AG10803 (cell line): ENCODE measurements around the gene EBF4.

Experiments
- DNase-seq: peaks from one replicate; pipeline ENCODE4 v3.0.0; 2010; ENCODE audit warnings: low read depth
- H3K4me3 ChIP-seq: 2 replicates; pipeline ENCODE4 v1.5.1; 2011; ENCODE audit warnings: mild to moderate bottlenecking, low read length, control low read depth
- TF ChIP-seq, protein P1 (sequence below): conservative IDR thresholded peaks from 2 replicates; pipeline ENCODE4 v1.5.1; 2011; ENCODE audit warnings: mild to moderate bottlenecking, low read length, control low read depth, inconsistent platforms

The EBF4 gene

DNA sequence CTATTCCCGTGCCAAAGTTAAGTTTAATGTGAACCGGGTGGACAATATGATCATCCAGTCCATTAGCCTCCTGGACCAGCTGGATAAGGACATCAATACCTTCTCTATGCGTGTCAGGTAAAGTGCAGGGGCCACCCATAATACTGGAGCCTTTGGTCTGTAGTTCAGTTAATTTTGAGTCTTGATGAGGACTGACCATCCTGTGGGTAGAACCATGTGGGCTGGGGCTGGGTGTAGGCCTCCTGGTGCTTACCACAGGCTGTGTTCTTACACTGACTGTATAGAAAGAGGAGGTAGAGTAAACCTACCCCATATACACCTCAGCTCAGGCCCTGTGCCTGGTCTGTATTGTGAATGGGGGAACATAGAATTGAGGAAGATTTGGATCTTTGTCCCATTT, 37.7 kb upstream of the EBF4 start:
- no peak for DNase-seq
- TF ChIP-seq, protein P1, sequence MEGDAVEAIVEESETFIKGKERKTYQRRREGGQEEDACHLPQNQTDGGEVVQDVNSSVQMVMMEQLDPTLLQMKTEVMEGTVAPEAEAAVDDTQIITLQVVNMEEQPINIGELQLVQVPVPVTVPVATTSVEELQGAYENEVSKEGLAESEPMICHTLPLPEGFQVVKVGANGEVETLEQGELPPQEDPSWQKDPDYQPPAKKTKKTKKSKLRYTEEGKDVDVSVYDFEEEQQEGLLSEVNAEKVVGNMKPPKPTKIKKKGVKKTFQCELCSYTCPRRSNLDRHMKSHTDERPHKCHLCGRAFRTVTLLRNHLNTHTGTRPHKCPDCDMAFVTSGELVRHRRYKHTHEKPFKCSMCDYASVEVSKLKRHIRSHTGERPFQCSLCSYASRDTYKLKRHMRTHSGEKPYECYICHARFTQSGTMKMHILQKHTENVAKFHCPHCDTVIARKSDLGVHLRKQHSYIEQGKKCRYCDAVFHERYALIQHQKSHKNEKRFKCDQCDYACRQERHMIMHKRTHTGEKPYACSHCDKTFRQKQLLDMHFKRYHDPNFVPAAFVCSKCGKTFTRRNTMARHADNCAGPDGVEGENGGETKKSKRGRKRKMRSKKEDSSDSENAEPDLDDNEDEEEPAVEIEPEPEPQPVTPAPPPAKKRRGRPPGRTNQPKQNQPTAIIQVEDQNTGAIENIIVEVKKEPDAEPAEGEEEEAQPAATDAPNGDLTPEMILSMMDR: no peak
- H3K4me3 ChIP-seq: no peak overlapping the region

DNA sequence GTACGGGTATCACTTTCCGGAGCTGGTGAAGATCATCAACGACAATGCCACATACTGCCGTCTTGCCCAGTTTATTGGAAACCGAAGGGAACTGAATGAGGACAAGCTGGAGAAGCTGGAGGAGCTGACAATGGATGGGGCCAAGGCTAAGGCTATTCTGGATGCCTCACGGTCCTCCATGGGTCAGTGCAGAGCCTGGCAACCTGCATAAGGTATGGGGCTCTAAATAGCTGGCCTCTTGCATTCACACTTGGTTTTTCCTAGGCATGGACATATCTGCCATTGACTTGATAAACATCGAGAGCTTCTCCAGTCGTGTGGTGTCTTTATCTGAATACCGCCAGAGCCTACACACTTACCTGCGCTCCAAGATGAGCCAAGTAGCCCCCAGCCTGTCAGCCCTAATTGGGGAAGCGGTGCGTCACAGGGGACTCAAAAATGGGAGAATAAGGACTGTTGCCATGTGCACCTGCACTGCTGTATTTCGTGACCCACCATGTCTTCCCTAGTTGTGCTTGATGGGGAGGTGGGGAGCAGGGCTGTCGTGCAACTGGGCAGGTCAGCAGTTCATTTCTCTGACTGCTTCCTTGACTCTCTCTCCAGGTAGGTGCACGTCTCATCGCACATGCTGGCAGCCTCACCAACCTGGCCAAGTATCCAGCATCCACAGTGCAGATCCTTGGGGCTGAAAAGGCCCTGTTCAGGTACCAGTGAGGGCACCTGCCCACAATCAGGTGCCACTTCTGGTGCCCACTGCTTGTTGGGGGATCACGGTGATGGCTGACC, 37.1 kb upstream of the EBF4 start:
- no peak overlapping the region for H3K4me3 ChIP-seq
- TF ChIP-seq, protein P1: no peak
- no peak for DNase-seq

DNA sequence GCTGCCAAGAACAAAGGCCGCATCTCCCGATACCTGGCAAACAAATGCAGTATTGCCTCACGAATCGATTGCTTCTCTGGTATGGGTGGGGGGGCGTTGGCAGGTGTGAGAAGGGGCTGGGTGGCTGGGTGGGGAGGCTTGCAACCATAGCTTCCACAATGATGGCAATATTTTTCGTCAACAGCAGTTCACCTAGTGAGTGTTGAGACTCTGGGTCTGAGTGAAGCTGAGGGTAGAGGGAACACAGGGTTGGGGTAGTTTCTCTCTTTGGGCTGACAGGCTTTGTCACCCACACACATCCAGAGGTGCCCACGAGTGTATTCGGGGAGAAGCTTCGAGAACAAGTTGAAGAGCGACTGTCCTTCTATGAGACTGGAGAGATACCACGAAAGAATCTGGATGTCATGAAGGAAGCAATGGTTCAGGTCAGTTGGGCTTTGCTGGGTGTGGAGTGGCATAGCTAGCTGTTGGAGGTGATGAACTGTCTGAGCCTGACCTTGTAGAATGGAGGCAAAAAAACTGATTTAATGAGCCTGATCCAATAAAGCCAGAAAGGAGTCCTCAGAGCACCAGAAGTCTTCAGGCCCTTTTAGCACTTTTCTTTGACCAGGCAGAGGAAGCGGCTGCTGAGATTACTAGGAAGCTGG, 36.0 kb upstream of the EBF4 start:
- no peak overlapping the region for H3K4me3 ChIP-seq
- no peak for DNase-seq
- TF ChIP-seq, protein P1: no peak

DNA sequence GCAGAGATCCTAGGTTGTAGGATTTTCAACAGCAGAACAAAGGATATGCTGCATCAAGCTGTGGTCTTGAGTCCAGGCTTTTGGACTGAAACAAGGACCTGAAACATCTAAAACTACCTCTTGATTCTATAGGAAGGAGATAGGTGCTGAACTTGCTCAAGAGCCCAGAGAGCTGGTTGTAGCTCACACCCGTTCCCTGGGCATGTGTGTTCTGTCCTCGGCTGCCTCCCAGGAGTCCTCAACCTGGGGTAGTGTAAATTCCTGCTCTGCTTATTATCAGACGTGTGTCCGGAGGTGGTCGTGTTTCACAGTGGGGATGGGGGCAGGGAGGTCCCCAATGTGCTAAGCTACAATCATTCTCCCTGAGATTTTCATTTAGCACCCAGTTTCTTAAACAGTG, 35.3 kb upstream of the EBF4 start:
- no peak overlapping the region for H3K4me3 ChIP-seq
- TF ChIP-seq, protein P1: no peak
- no peak for DNase-seq

DNA sequence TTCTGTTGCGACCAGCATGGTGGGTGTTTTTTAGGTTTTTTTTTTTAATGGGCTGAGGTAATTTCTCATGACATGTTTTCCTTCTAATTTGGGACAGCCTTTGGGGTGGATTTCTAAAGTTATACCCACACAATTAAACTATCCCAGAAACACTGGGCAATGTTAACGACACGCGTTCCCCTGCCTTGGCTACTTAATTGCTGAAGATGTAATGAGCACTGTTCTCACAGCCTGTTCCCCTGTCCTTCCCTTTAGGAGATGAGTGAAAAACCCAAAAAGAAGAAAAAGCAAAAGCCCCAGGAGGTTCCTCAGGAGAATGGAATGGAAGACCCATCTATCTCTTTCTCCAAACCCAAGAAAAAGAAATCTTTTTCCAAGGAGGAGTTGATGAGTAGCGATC, 34.9 kb upstream of the EBF4 start:
- DNase-seq: no peak
- TF ChIP-seq, protein P1: no peak
- no peak overlapping the region for H3K4me3 ChIP-seq

DNA sequence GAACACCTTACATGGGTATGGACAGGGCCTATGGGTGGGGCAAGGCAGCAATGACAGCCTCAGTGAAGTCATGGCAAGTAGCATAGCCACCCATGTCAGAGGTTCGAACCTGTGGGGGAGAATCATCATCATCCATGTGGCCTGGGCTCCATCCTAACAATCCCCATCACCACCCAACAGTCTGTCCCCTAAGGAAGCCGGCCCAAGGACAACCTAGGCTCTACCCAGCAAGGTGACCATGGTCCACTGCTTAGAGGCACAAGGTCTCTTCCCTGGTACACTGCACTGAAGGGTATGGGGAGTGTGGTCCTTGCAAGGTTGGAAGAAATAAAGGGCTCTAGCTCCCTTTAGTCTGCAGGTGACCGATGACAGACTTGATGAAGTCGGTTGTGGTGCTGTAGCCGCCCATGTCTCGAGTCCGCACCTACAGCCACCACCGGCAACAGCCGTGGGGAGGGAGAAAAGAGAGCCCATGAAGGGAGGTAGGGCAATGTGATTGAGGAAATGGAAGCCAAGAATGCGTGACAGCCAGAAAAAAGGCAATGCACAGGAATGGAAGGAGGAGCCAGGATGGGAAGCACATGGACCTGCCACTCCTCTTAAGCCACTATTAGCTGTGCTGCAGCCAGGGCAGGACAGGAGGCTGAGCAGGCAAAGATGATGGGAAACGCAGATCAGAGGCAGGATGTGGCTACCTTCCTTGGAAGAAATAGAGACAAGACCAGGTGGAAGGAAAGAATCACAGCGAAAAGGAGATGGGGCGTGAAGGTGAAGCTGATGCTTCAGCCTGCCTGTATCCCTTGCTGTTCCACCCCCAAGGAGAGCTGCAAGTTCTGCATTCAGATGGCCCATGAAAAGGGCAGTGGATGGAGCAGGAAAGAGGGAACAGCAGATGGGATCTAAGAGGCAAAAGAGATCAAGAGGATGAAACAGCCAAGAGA, 33.9 kb upstream of the EBF4 start:
- TF ChIP-seq, protein P1: no peak
- DNase-seq: no peak
- no peak overlapping the region for H3K4me3 ChIP-seq
